GM19468 (cell line): ENCODE results near the gene GP1BB.

ENCODE experiments used
- ATAC-seq: cut with Tn5 transposase; IDR thresholded peaks from one replicate; pipeline ENCODE4 v1.9.1; 2021; ENCODE audit warnings: mild to moderate bottlenecking, moderate library complexity, moderate number of reproducible peaks; ENCODE audit not compliant: unreplicated experiment; ENCODE audit errors: extremely low read depth

Gene GP1BB

DNA sequence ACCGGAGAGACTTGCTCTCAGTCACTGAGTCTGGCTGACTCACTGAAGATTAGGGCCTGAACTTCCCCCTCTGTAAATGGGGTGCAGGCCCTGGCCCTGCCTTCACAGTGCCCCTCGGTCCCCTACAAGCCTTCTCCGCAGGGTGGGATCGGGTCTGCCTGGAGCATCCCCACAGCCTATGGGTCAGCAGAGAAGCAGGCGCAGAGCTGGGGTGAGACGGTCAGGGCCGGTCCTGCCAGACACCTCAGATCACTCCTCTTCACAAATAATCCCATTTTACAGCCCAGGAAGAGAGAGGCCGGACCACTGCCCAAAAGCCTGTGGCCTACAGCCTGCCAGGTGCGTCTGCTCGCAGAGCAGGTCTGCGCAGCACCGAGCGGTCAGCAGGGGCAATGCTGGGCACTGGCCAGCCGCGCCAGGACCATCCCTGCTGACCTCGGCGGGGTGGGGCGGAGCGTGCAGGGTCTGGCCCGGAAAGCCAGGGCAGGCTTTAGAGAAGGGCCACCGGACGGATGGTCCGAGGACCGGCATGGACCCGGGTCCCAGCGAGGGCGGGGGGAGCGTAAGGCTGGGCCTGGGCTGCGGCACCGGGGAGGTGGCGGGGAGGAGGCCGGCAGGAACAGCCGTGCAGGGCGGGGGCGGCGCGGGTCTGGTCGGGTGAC, 9.6 kb upstream of the GP1BB start:
- no peak for ATAC-seq

DNA sequence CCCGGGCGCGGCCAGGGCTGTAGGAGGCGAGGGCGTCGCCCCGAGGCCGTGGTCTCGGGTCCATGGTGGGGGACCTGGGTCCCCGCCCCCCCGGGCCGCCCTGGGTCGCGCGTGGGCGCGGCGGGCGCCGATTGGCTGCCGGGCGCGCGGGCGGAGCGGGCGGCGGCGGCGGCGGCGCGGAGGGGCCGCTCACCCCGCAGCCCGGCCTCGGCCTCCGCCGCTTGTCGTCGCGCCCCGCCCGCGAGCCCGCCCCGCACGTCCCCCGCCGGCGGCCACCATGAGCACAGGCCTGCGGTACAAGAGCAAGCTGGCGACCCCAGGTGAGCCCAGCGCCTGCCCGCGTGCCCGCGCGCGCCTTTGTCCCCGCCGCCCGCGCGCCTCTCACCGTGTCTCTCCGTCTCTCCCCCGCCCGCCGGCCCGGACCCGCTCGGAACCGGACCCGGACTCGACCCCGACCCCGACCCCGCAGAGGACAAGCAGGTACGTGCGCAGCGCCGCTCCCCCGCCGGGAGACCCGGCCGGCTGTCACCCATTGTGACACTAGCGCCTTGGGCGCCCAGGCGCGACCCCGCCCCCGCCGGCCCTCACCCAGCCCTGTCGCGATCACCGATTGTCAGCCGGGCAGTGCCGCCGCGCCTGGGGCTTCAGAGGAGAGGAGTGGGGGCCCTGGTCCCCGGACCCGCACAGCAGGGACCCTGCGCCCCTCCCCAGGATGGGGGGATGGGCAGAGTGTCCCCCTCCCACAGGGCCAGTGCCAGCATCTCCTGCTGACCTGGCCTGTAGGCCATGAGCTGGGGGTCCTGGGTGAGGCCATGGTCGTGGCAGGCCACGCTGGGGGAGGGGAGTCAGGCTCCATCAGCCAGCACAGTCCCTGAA, 8.8 kb upstream of the GP1BB start, which contains the start of gene SEPTIN5:
TSS of gene SEPTIN5 (plus strand) at position 192 of the 876 bp plus-strand sequence. CDS start at position 278, 86 bp downstream.
- no peak for ATAC-seq

DNA sequence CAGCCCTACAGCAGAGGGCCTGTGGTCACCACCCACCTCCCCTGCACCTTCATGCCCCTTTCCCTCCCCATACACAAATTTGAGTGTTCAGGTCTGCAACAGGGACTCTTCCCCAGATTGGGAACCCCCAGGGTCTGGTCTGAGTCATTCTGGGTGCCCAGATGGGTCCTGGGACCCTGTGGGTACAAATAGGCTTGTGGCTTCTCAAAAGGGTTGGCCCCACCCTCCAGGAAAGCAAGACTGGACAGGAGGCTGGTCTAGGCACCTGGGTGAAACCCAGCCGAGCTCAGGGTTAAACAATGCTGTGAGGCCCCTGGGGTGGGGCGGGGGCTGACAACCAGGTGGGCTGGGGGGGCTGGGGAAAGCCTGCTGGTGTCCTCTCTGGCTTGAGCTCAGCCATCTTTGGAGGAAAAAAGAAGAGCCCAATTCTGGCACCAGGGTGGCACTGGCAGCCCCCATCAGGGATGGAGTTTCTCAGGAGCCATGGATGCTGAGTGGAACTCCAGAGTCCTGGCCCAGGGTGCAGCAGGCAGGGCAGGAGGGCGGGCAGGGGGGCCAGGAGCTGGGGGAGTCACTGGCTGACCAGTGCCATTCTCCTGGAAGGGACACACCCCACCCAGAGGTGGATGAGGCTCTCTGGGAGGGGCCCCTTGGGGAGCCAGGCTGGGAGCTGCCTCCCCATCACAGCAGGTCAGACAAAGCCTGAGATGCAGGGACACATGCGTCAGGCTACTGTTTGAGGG, 8.0 kb upstream of the GP1BB start:
- ATAC-seq, result no peak

DNA sequence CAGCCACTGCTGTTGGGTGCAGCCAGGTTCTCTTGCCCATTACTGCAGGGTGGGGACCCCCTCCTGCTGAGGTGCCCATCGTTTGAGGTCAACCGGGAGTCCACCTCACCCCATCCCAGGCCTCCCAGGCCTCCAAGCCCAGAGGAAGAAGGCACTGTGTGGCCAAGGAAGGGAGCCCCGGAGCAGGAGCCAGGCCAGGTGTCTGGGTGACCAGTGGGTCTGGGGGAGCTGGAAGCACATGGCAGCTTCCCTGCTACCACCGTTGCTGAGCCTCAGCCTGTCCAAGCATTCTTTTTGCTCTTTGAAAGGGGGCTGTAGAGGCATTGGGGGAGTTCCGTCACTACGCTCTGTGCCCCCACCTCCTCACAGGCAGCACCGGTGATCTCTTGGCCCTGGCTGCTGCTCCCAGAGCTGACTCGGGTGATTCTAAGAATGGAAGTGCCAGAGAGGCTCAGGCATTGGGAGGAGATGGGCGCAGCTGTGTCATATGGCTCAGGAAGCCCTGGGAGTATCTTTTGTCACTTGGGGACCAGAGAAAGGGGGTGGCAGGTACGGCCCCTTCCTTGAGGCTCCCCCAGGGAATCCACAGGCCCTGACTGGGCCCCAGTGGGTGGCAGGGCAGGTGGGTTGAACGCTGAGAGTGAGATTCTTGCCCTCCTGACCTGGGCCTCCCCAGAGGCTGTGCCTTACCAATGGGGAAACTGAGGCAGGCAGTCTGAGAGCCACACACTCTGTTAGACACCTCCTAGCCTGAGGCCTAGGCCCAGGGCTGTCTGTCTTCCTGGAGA, 7.1 kb upstream of the GP1BB start:
- ATAC-seq, result no peak

DNA sequence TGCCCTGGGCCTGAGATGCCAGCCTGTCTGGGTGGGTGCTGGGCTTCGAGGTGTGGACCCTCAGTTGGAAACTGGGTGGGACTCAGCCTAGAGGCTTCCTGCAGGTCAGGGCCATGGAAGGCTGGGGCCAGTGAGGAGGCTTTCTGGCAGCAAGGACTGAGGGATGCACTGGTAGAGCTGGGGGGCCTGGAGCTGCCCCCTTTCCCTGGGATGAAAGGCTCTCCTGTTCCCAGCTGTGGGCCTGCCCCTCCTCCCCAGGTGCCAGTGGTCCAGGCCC, 6.6 kb upstream of the GP1BB start:
- no peak for ATAC-seq

DNA sequence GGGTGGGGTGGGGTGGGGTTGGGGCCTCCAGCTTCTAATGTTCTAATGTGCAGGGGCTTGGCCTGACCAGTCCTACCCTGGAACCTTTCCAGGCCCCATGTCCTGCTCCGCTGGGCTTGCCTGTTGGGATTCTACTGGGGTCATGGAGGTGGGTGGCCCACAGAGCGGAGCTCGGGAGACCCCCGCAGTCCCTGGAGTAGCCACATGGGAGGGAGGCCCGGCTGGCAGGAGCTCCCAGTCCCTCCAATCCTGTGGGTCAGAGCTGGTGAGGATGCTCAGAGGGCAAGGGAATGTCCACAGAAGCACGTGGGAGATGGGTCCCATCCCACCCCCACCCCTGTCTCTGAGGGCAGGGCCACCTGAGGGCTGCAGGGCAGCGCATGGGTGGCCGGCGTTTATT, 6.2 kb upstream of the GP1BB start:
- ATAC-seq, result no peak

DNA sequence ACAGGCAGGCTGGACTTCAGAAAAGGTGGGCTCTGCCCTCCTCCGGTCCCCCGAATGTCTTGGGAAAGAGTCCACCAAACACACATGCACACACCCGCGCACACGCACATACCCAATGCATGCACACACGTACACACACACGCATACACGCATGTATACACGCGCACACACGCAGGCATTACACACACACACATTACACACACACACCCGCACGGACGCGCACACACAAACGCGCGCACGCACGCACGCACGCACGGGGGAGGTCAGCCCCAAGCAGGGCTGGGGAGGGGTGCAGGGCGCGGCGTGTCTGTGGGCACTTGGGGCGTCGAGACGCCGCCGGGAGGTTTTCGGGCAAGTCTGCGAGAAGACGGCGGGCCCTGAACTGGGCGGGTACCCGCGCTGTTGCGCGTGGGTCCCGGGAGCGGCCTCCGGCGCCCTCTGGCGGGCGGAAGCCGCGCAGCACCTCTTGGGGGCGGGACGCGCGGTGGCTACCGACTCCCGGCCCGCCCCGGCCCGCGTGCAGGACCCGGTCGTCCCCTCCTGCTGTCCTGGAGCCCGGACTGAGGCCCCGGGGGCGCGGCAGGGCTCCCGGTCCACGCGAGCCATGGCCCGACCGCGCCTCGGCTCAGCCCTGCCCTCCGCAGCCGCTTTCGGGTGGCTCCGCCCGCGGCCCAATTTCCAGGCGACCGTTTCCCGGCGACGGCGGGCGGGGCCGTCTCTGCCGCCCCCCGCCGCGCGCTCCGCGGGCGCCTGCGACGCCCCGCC, 5.5 kb upstream of the GP1BB start:
- no peak for ATAC-seq

DNA sequence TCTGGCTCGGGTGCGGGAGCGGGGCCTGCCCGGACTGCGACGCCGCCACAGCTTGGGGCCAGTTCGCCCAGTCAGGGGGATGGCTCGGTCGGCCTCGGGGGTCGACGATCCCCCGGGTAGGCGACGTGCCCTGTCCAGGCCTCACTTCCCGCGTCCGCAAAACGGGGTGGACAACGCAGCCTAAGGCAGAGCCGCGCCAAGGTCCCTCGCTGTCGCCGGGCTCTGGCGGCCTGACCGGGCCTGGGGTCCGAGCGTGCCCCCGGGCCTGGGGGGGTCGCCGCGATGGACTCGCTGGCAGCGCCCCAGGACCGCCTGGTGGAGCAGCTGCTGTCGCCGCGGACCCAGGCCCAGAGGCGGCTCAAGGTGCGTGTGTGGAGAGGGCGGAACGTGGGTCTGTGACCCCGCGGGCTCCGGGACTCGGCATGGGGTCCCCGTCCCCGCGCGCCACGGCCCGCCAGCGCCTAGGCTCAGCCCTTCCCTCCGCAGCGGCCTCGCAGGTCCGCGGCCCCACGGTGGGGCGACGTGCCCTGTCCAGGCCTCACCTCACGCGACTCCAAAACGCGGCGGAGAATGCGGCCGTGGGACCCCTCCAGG, 4.8 kb upstream of the GP1BB start:
- no peak for ATAC-seq

DNA sequence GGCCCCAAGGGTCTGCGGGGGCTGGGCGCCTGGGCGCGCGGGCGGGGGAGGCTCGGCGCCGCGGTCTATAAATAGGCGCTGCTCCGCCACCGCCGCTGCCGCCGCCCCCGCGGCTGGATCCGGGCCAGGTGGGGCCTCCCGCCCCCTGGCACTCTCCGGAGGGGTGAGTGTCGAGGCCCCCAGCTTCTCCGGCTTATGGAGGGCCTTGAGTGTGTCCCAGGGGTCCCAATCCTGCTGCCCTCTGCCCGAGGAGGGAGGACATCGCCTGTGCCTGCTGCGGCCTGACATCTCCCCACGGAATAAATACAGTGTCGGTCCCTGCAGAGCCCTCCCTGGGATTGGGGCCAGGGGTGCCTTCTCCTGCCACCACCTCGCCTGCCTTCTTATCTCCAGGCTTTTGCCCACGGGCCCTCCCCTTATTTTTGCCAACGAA, 4.3 kb upstream of the GP1BB start:
- ATAC-seq, result no peak

DNA sequence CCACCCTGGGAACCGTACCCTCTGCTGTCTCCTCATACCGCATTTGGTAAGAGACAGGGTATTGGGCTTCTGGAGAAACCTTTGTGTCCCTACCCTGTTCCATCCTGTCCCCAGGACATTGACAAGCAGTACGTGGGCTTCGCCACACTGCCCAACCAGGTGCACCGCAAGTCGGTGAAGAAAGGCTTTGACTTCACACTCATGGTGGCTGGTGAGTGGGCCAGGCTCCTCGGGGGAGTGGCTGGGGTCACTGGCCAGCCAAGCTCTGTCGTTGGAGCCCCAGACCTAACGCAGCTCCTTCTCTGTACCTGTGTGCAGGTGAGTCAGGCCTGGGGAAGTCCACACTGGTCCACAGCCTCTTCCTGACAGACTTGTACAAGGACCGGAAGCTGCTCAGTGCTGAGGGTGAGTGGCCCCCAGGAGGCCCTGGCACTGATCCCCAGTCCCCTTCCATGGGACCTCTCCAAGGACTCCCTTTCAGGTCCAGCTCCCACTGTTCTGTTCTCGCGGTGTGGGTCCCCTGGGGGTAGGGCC, 3.8 kb upstream of the GP1BB start:
- ATAC-seq, result no peak

DNA sequence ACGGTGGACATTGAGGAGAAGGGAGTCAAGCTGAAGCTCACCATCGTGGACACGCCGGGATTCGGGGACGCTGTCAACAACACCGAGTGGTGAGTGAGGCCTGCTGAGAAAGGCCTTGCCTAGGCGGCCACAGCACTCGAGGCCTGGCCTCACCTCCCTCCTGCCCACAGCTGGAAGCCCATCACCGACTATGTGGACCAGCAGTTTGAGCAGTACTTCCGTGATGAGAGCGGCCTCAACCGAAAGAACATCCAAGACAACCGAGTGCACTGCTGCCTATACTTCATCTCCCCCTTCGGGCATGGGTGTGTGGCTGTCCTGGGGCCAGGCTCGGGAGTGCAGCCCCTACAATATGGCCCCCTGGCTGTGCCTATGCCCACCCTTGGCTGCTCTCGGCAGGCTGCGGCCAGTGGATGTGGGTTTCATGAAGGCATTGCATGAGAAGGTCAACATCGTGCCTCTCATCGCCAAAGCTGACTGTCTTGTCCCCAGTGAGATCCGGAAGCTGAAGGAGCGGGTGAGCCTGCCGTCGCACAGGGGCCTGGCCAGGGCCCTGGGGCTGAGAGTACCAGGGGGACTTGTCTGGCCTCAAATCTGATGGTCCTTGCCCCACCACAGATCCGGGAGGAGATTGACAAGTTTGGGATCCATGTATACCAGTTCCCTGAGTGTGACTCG, 3.0 kb upstream of the GP1BB start:
- ATAC-seq, result no peak

DNA sequence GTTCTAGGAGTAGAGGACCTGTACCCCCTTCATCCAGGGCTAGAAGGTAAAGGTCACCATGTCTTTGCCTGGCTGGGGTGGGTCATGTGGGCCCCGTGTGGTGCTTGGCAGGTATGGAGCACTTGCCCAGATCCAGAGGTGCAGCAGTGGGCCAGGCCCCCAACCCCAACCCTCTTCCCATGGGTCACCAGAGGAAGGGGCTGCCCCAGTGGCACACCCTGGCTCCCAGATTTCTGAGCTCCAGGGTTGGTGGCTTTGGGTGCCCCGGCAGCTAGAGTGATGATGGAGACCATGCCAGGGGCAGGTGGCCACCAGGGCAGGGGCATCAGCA, 2.4 kb upstream of the GP1BB start:
- ATAC-seq, result no peak

DNA sequence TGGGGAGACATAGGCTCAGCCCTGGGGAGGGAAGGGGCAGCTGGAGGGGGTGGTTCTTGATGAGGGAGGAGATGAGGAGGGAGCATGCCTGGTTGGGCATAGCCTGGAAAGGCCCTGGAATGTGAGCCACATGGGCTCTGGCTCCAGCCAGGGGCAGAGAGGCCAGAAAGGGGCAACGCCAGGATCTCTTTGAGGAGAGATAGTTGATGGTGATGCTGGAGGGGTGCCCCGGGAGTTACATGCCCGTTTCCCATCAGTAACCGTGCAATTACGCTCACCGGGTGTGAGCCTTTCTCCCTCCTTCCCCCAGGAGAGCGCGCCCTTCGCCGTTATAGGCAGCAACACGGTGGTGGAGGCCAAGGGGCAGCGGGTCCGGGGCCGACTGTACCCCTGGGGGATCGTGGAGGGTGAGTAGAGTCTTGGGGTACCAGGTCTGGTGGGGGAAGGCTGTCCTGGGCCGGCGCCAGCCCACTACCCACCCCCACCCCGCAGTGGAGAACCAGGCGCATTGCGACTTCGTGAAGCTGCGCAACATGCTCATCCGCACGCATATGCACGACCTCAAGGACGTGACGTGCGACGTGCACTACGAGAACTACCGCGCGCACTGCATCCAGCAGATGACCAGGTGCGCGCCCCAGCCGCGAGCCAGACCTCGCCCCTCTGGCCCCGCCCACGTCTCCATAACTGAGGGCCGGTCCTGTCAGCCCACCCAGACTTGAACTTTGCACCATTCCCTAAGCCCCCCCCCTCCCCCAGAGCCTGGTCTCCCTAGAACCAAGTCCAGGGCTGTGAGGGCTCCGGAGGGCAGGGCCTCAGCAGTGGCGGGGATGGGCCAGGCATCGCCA, 1.8 kb upstream of the GP1BB start:
- no peak for ATAC-seq

DNA sequence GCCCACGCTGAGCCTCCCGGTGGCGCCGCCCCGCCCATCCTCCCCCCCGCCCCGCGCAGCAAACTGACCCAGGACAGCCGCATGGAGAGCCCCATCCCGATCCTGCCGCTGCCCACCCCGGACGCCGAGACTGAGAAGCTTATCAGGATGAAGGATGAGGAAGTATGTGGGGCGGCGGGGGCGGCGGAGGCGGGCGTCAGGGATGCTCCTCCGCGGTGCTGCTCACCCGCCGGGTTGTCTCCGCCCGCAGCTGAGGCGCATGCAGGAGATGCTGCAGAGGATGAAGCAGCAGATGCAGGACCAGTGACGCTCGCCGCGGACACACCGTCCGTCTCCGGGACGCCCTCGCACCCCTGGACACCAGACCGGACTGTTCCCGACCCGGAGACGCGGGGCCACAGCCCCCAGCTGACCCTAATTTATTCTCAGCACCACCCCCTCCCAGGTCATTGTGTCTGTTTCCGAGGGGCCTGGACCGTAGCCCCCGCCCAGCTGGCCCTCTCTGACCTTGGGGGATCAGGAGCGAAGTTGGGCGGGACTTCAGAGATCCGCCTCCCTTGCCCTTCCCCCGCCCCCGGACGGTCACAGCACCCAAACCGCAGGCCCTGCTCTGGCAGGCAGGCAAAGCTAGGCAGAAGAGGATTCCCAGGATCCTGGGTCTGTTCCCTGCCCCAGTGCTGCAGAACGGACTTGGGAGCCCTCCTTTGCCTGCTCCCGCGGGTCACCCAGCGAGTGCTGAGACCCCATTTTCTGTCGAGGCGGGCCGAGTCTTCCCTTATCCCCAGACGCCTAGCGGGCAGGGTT, 959 bp upstream of the GP1BB start:
- no peak for ATAC-seq

DNA sequence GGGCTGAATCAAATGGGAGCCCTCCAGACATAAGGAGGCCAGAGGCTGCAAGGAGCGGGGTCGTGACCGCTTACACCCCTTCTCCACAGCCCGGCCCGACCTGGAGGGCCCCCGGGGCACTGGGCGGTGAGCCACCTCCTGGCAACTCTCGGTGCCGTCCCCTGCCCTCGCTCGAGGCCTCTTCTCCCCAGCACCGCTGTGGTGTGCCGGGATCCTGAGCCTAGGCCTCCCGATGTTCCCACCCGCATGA, 432 bp upstream of the GP1BB start:
- ATAC-seq, result no peak

DNA sequence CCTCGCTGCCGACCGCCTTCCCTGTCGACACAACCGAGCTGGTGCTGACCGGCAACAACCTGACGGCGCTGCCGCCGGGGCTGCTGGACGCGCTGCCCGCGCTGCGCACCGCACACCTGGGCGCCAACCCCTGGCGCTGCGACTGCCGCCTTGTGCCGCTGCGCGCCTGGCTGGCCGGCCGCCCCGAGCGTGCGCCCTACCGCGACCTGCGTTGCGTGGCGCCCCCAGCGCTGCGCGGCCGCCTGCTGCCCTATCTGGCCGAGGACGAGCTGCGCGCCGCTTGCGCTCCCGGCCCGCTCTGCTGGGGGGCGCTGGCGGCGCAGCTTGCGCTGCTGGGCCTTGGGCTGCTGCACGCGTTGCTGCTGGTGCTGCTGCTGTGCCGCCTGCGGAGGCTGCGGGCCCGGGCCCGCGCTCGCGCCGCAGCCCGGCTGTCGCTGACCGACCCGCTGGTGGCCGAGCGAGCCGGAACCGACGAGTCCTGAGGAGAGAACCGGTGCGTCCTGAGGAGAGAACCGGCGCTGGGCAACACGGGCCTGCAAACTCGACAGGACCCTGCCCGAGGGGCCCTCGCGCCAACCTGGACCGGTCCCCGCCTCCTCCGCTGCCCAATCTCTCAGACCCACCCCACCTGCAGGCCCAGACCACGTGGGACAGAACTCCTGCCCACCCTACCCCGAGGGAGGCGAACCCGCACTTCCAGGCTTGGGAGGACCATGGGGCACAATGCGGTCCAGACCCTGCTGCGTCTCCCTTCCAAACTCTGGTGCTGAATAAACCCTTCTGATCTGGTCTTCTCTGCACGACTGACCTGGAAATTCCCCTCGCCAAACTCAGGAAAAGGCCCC, 866 bp downstream of the GP1BB start:
- no peak for ATAC-seq
